Peyer's patch (tissue), 4 donors: ENCODE data around the gene CTSA. TPM values are rescaled to one million over a fixed set of nuclear protein-coding genes. Genes with fewer than 3 reads are reported as not detected.
"Not testable (repeated sequence)": the region's sequence is repeated elsewhere in the genome, so short reads cannot be mapped to it uniquely, and the experiment has no call there.

Experiments
- DNase-seq, 3 donors: peaks; one replicate each; pipeline ENCODE4 v3.0.0-alpha.2; 2017 to 2019
- H3K27ac ChIP-seq, 4 donors: fragments of 200-600 bp; sonication (generic); one replicate each; pipeline ENCODE4 v1.5.1; 2016 to 2019
- H3K27me3 ChIP-seq, 2 donors: fragments of 200-600 bp; sonication (generic); one replicate each; pipeline ENCODE4 v1.5.1; 2019
- H3K36me3 ChIP-seq, 3 donors: fragments of 200-600 bp; sonication (generic); one replicate each; pipeline ENCODE4 v1.5.1; 2016 to 2019
- H3K4me1 ChIP-seq, 4 donors: fragments of 200-600 bp; sonication (generic); one replicate each; pipeline ENCODE4 v1.5.1; 2016 to 2019
- H3K4me3 ChIP-seq, 4 donors: fragments of 200-600 bp; sonication (generic); 1 replicate in 3 of 4; 2 replicates in 1 of 4; pipeline ENCODE4 v1.5.1; 2016 to 2019; ENCODE audit warnings: mild to moderate bottlenecking in 1 of 4
- H3K9me3 ChIP-seq, 4 donors: fragments of 200-600 bp; sonication (generic); one replicate each; pipeline ENCODE4 v1.5.1; 2016 to 2019; ENCODE audit warnings: mild to moderate bottlenecking in 1 of 4
- CTCF ChIP-seq, 6 experiments: fragments of 450-650 bp in 4 of 6; fragments of 200-600 bp in 2 of 6; sonication (generic) in 1 of 6; IDR thresholded peaks; one replicate each; pipeline ENCODE4 v1.5.1; 2017 to 2019; ENCODE audit warnings: antibody characterized with exemption in 6 of 6, mild to moderate bottlenecking in 3 of 6, moderate library complexity in 1 of 6
- POLR2A ChIP-seq, 2 donors: fragments of 450-650 bp; IDR thresholded peaks; one replicate each; pipeline ENCODE4 v1.5.1; 2017; ENCODE audit warnings: antibody characterized with exemption in 2 of 2, mild to moderate bottlenecking in 2 of 2, moderate library complexity in 2 of 2
- total RNA-seq, 4 donors: library from RNA; depleted of rRNA; stranded (reverse); fragments of >200 nt; gene quantifications; one replicate each; pipeline ENCODE4 v1.1.0, GENCODE V29; 2016

Gene CTSA
- total RNA-seq, 4 donors from 2014 or later: 85.0 to 602 (median 258) TPM

GRCh38 chr20:45924391-45925261, 33.5 kb downstream of the CTSA start:
- no peaks in the 10 kb centered on the region for H3K36me3 ChIP-seq
- no peaks in the 10 kb centered on the region for H3K9me3 ChIP-seq
- no peak overlapping the region for H3K4me3 ChIP-seq
- peak overlapping the region; percentile 36 to 78 (median 56) for H3K27ac ChIP-seq
- no peaks in the 10 kb centered on the region for H3K27me3 ChIP-seq
- peaks cover 0 to 30% (median 0%) of the 10 kb centered on the region in 4 donors for H3K4me1 ChIP-seq
- TF ChIP-seq CTCF (IDR thresholded peaks at IDR 0.05) (no peak), POLR2A (IDR thresholded peaks at IDR 0.05) (no peak)
- DNase-seq: no peak

- TF ChIP-seq CTCF (IDR thresholded peaks at IDR 0.05) (no peak), POLR2A (IDR thresholded peaks at IDR 0.05) (no peak)
- DNase-seq: no peak
- no peaks in the 10 kb centered on the region for H3K9me3 ChIP-seq
- peaks cover 0 to 17% (median 0%) of the 10 kb centered on the region in 4 donors for H3K4me1 ChIP-seq
- H3K4me3 ChIP-seq: no peak overlapping the region
- H3K27ac ChIP-seq: peak overlapping the region in 1 of 4 donors; percentile 17
- no peaks in the 10 kb centered on the region for H3K27me3 ChIP-seq
- H3K36me3 ChIP-seq: no peaks in the 10 kb centered on the region
These were observed 34.8 kb downstream of the CTSA start for GRCh38 chr20:45925821-45926506.

- Histone ChIP-seq H3K9me3 (no peaks in the 10 kb centered on the region), H3K27me3 (no peaks in the 10 kb centered on the region), H3K4me3 (no peak overlapping the region), H3K4me1 (peaks cover 0 to 11% (median 0%) of the 10 kb centered on the region in 4 donors), H3K36me3 (no peaks in the 10 kb centered on the region), H3K27ac (no peak overlapping the region)
- no peak for DNase-seq
- TF ChIP-seq POLR2A (IDR thresholded peaks at IDR 0.05): no peak
- no peak for TF ChIP-seq CTCF (IDR thresholded peaks at IDR 0.05)
These were observed 35.6 kb downstream of the CTSA start for GRCh38 chr20:45926731-45927070.

- Histone ChIP-seq H3K9me3 (no peaks in the 10 kb centered on the region), H3K27me3 (no peaks in the 10 kb centered on the region), H3K36me3 (no peaks in the 10 kb centered on the region), H3K4me3 (no peak overlapping the region), H3K4me1 (peaks cover 0 to 9% (median 0%) of the 10 kb centered on the region in 4 donors), H3K27ac (no peak overlapping the region)
- no peak for DNase-seq
- TF ChIP-seq CTCF (IDR thresholded peaks at IDR 0.05): no peak
- no peak for TF ChIP-seq POLR2A (IDR thresholded peaks at IDR 0.05)
These were observed 36.1 kb downstream of the CTSA start for GRCh38 chr20:45927071-45927878.

- H3K27ac ChIP-seq, H3K9me3 ChIP-seq, H3K4me3 ChIP-seq, H3K36me3 ChIP-seq, DNase-seq, H3K4me1 ChIP-seq, H3K27me3 ChIP-seq: not testable (repeated sequence)
These were observed 40.5 kb downstream of the CTSA start for GRCh38 chr20:45931680-45932079.
